HEK293T (cell line): ENCODE measurements around the gene FCAMR.

ENCODE experiments used
- CTCF ChIA-PET: fragments of 350-600 bp; formaldehyde crosslinking; extraction: SDS; loops from one replicate; lab custom pipeline; 2021; ENCODE audit warnings: antibody characterized with exemption, inconsistent platforms; lab: Yijun Ruan, JAX
- POLR2A ChIA-PET: fragments of 350-600 bp; formaldehyde crosslinking; extraction: SDS; loops from one replicate; lab custom pipeline; 2020; ENCODE audit warnings: antibody characterized with exemption, inconsistent platforms; lab: Yijun Ruan, JAX
- DNase-seq: peaks from one replicate; pipeline ENCODE4 v3.0.0; 2012; ENCODE audit warnings: mixed read lengths; ENCODE audit errors: extremely low spot score
- ARNT ChIP-seq: fragments of 450-650 bp; IDR thresholded peaks from 2 replicates; pipeline ENCODE4 v1.6.1; 2017; ENCODE audit warnings: mild to moderate bottlenecking
- BHLHE40 ChIP-seq: fragments of 450-650 bp; IDR thresholded peaks from 2 replicates; pipeline ENCODE4 v1.6.1; 2016; ENCODE audit warnings: mild to moderate bottlenecking, moderate library complexity, borderline replicate concordance
- CTBP1 ChIP-seq: fragments of 450-650 bp; IDR thresholded peaks from 2 replicates; pipeline ENCODE4 v1.6.1; 2016; ENCODE audit warnings: borderline replicate concordance
- ELF4 ChIP-seq: fragments of 450-650 bp; IDR thresholded peaks from 2 replicates; pipeline ENCODE4 v1.6.1; 2017; ENCODE audit warnings: antibody characterized with exemption
- FOXA1 ChIP-seq: fragments of 450-650 bp; IDR thresholded peaks from 2 replicates; pipeline ENCODE4 v1.6.1; 2016; ENCODE audit warnings: mild to moderate bottlenecking
- FOXK2 ChIP-seq: fragments of 450-650 bp; IDR thresholded peaks from 2 replicates; pipeline ENCODE4 v1.6.1; 2016; ENCODE audit warnings: mild to moderate bottlenecking
- FOXM1 ChIP-seq: fragments of 450-650 bp; IDR thresholded peaks from 2 replicates; pipeline ENCODE4 v1.6.1; 2017; ENCODE audit warnings: mild to moderate bottlenecking, borderline replicate concordance
- HDGF ChIP-seq: fragments of 450-650 bp; IDR thresholded peaks from 2 replicates; pipeline ENCODE4 v1.6.1; 2017; ENCODE audit warnings: antibody characterized with exemption, borderline replicate concordance
- L3MBTL2 ChIP-seq: fragments of 450-650 bp; conservative IDR thresholded peaks from 2 replicates; pipeline ENCODE4 v1.6.1; 2016; ENCODE audit warnings: mild to moderate bottlenecking
- LEF1 ChIP-seq: fragments of 450-650 bp; IDR thresholded peaks from 2 replicates; pipeline ENCODE4 v1.6.1; 2017; ENCODE audit warnings: mild to moderate bottlenecking, borderline replicate concordance
- NFRKB ChIP-seq: fragments of 450-650 bp; IDR thresholded peaks from 2 replicates; pipeline ENCODE4 v1.6.1; 2016; ENCODE audit warnings: mild to moderate bottlenecking, moderate library complexity
- SP1 ChIP-seq: fragments of 450-650 bp; IDR thresholded peaks from 2 replicates; pipeline ENCODE4 v1.6.1; 2017
- SUZ12 ChIP-seq: fragments of 450-650 bp; IDR thresholded peaks from 2 replicates; pipeline ENCODE4 v1.6.1; 2016; ENCODE audit warnings: mild to moderate bottlenecking
- TARDBP ChIP-seq: fragments of 450-650 bp; IDR thresholded peaks from 2 replicates; pipeline ENCODE4 v1.6.1; 2016
- ZNF384 ChIP-seq: fragments of 450-650 bp; IDR thresholded peaks from 2 replicates; pipeline ENCODE4 v1.6.1; 2016
- TF ChIP-seq, protein P1 (sequence below): fragments of 450-650 bp; IDR thresholded peaks from 2 replicates; pipeline ENCODE4 v1.6.1; 2016

The FCAMR gene

GRCh38 chr1:206954459-206955342, 15.6 kb downstream of the FCAMR start:
- DNase-seq = no peak
- POLR2A ChIA-PET = no interaction called here
- no peak for TF ChIP-seq TARDBP
- TF ChIP-seq CTBP1 = no peak
- TF ChIP-seq, protein P1, sequence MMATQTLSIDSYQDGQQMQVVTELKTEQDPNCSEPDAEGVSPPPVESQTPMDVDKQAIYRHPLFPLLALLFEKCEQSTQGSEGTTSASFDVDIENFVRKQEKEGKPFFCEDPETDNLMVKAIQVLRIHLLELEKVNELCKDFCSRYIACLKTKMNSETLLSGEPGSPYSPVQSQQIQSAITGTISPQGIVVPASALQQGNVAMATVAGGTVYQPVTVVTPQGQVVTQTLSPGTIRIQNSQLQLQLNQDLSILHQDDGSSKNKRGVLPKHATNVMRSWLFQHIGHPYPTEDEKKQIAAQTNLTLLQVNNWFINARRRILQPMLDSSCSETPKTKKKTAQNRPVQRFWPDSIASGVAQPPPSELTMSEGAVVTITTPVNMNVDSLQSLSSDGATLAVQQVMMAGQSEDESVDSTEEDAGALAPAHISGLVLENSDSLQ = no peak
- TF ChIP-seq LEF1 = no peak
- TF ChIP-seq FOXA1 = no peak
- TF ChIP-seq L3MBTL2 = no peak
- no peak for TF ChIP-seq SUZ12
- TF ChIP-seq ELF4 = no peak
- no peak for TF ChIP-seq ARNT
- TF ChIP-seq HDGF = no peak
- no peak for TF ChIP-seq FOXK2
- TF ChIP-seq ZNF384 = no peak
- no peak for TF ChIP-seq BHLHE40
- TF ChIP-seq SP1 = no peak
- TF ChIP-seq FOXM1 = no peak
- TF ChIP-seq NFRKB = no peak
- CTCF ChIA-PET = interaction anchor here (0.8 kb wide), 1 partner anchor 21 kb away, joined by 3 read pairs; no protein-coding TSS in a partner anchor

DNA sequence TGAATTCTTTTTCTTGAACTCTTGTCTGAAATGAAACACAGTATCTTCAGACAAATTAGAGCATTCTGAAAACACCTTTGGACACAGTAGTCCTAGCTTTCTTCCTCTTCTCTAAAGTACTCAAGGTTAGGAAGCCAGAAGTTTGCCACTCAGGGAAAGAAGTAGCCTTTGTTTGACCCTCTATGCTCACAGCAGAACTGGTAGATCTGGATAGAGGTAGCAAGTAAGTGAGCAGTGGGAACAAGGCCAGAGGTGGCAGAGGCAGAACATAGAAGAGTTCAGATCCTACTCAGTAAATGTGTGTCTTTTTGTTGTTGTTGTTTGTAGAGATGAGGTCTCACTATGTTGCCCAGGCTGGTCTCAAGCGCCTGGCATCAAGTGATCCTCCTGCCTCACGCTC, 16.6 kb downstream of the FCAMR start:
- no peak for DNase-seq
- ChIA-PET CTCF (interaction anchor here (0.7 kb wide), 1 partner anchor 18 kb away, joined by 3 read pairs; no protein-coding TSS in a partner anchor), POLR2A (no interaction called here)
- TF ChIP-seq TARDBP (no peak), FOXA1 (no peak), CTBP1 (no peak), ZNF384 (no peak), LEF1 (no peak), FOXK2 (no peak), ARNT (no peak), FOXM1 (no peak)

DNA sequence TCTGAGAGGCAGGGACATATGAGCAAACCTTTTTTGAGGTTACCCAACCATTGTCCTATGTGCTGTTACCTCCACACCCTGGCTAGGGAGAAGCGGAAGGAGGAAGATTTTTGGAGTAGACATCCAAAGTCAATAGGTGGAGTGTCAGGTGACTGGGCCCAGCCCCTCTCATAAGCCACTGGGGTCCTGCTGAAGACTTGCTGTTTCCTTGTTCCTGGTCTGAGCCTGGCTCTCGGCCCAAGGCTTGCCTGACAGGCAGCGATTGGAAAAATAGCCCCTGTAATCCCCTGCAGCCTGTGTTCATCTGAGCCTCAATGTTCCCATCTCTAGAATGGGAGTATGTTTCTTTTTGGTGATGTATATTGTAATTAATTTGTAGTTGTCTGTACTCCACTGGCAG, 17.1 kb downstream of the FCAMR start:
- POLR2A ChIA-PET = no interaction called here
- CTCF ChIA-PET = interaction anchor here (0.7 kb wide), 1 partner anchor 17 kb away, joined by 3 read pairs; no protein-coding TSS in a partner anchor
- DNase-seq = no peak
- TF ChIP-seq SP1 (no peak), FOXM1 (no peak), FOXK2 (no peak), L3MBTL2 (no peak), SUZ12 (no peak), TARDBP (no peak), ZNF384 (no peak), ARNT (no peak), LEF1 (no peak), ELF4 (no peak), NFRKB (no peak), FOXA1 (no peak)
- TF ChIP-seq, protein P1 = no peak

- POLR2A ChIA-PET = no interaction called here
- TF ChIP-seq L3MBTL2 = no peak
- CTCF ChIA-PET = interaction anchor here (1.0 to 1.5 kb wide), 2 partner anchors 16 to 30 kb away, joined by 3 read pairs; no protein-coding TSS in a partner anchor
- no peak for DNase-seq
These were observed 18.1 kb downstream of the FCAMR start for GRCh38 chr1:206952171-206952570.

GRCh38 chr1:206951318-206952100, 18.8 kb downstream of the FCAMR start:
- no peak for DNase-seq
- POLR2A ChIA-PET = no interaction called here
- CTCF ChIA-PET = interaction anchor here (0.5 to 1.5 kb wide), 3 partner anchors 15 to 39 kb away, joined by 3 read pairs; no protein-coding TSS in a partner anchor
- TF ChIP-seq TARDBP = no peak
- TF ChIP-seq FOXK2 = no peak
- no peak for TF ChIP-seq NFRKB
- no peak for TF ChIP-seq BHLHE40
- TF ChIP-seq, protein P1 = 0 out of 2 replicates have a peak, but pooled peaks have one; percentile 4

DNA sequence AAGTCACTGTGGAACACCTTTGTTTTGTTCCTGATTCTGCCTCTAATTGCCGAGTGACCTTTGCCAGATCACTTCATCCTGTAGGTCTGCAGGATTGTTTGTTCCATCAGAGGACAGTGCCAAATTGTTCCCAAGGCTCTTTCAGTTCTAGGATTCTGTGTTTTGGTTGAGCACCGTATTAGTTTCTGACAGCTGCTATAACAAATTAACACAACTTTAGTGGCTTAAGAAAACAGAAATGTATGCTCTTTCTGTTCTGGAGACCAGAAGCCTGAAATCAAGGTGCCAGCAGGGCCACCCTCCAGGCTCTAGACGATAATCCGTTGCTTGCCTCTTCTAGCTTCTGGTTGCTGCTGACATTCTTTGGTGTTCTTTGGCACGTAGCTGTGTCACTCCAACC, 20.6 kb downstream of the FCAMR start:
- POLR2A ChIA-PET = no interaction called here
- CTCF ChIA-PET = interaction anchor here (1.3 kb wide), 1 partner anchor 15 kb away, joined by 4 read pairs; no protein-coding TSS in a partner anchor
- TF ChIP-seq ARNT = no peak
- TF ChIP-seq TARDBP = no peak
- TF ChIP-seq ZNF384 = no peak
- TF ChIP-seq ELF4 = no peak
- TF ChIP-seq, protein P1 = no peak
- no peak for TF ChIP-seq HDGF
- no peak for TF ChIP-seq NFRKB
- TF ChIP-seq FOXK2 = no peak
- no peak for TF ChIP-seq LEF1
- no peak for TF ChIP-seq BHLHE40
- no peak for TF ChIP-seq SUZ12
- no peak for TF ChIP-seq L3MBTL2
- TF ChIP-seq FOXA1 = no peak
- TF ChIP-seq SP1 = no peak
- TF ChIP-seq CTBP1 = no peak

More for the DNA sequence above, 20.6 kb downstream of the FCAMR start:
- no peak for DNase-seq
